MM.1S (cell line): Measurements from ENCODE around the gene EXOC6.

Source experiments
- DNase-seq: peaks from one replicate; pipeline ENCODE4 v3.0.0-alpha.2; 2015
- H2AFZ ChIP-seq: fragments of 300-600 bp; sonication (generic); 2 replicates; pipeline ENCODE4 v1.6.0; 2016; ENCODE audit warnings: antibody characterized with exemption, low read length
- H3F3A ChIP-seq: fragments of 300-600 bp; sonication (generic); 2 replicates; pipeline ENCODE4 v1.6.1; 2016; ENCODE audit warnings: mild to moderate bottlenecking, antibody characterized with exemption, low read length, moderate library complexity, mixed read lengths; ENCODE audit not compliant: insufficient read depth
- H3K27ac ChIP-seq: fragments of 300-600 bp; sonication (generic); 2 replicates; pipeline ENCODE4 v1.5.1; 2016; ENCODE audit warnings: mild to moderate bottlenecking, low read length
- H3K27me3 ChIP-seq: fragments of 300-600 bp; sonication (generic); replicated peaks from 2 replicates; pipeline ENCODE4 v1.6.0; 2016; ENCODE audit warnings: low read length; ENCODE audit not compliant: insufficient read depth
- H3K36me3 ChIP-seq: fragments of 300-600 bp; sonication (generic); replicated peaks from 2 replicates; pipeline ENCODE4 v1.6.1; 2016; ENCODE audit warnings: mild to moderate bottlenecking, low read length, mixed read lengths; ENCODE audit not compliant: insufficient read depth
- H3K4me1 ChIP-seq: fragments of 300-600 bp; sonication (generic); 2 replicates; pipeline ENCODE4 v1.6.1; 2016; ENCODE audit warnings: low read length, mixed read lengths
- H3K4me2 ChIP-seq: fragments of 300-600 bp; sonication (generic); 2 replicates; pipeline ENCODE4 v1.6.0; 2016; ENCODE audit warnings: low read depth, low read length
- H3K4me3 ChIP-seq: fragments of 300-600 bp; sonication (generic); 2 replicates; pipeline ENCODE4 v1.5.1; 2016; ENCODE audit warnings: low read length, mixed read lengths
- H3K79me2 ChIP-seq: fragments of 300-600 bp; sonication (generic); 2 replicates; pipeline ENCODE4 v1.6.1; 2016; ENCODE audit warnings: mixed run types, low read length, mixed read lengths
- H3K9ac ChIP-seq: fragments of 300-600 bp; sonication (generic); 2 replicates; pipeline ENCODE4 v1.6.1; 2016; ENCODE audit warnings: low read length, mixed read lengths
- H3K9me2 ChIP-seq: fragments of 300-600 bp; sonication (generic); replicated peaks from 2 replicates; pipeline ENCODE4 v1.6.1; 2016; ENCODE audit warnings: mild to moderate bottlenecking, low read length, mixed read lengths; ENCODE audit not compliant: insufficient read depth
- H3K9me3 ChIP-seq: fragments of 300-600 bp; sonication (generic); replicated peaks from 2 replicates; pipeline ENCODE4 v1.6.1; 2016; ENCODE audit warnings: mild to moderate bottlenecking, low read length, mixed read lengths; ENCODE audit not compliant: insufficient read depth
- H4K20me1 ChIP-seq: fragments of 300-600 bp; sonication (generic); 2 replicates; pipeline ENCODE4 v1.6.1; 2016; ENCODE audit warnings: mild to moderate bottlenecking, low read length, moderate library complexity, mixed read lengths; ENCODE audit not compliant: insufficient read depth
- EZH2 ChIP-seq: fragments of 300-600 bp; sonication (generic); optimal IDR thresholded peaks from 2 replicates; pipeline ENCODE3; 2017; ENCODE audit warnings: low read depth, mild to moderate bottlenecking, antibody characterized with exemption, low read length, mixed read lengths
- EZH2phosphoT487 ChIP-seq: fragments of 300-600 bp; sonication (generic); IDR thresholded peaks from 2 replicates; pipeline ENCODE4 v1.6.1; 2018; ENCODE audit warnings: antibody characterized with exemption, low read length
- TF ChIP-seq, protein P1 (sequence below): fragments of 300-600 bp; sonication (generic); IDR thresholded peaks from 2 replicates; pipeline ENCODE4 v1.5.1; 2016; ENCODE audit warnings: antibody characterized with exemption, low read length, mixed read lengths

The EXOC6 gene

DNA sequence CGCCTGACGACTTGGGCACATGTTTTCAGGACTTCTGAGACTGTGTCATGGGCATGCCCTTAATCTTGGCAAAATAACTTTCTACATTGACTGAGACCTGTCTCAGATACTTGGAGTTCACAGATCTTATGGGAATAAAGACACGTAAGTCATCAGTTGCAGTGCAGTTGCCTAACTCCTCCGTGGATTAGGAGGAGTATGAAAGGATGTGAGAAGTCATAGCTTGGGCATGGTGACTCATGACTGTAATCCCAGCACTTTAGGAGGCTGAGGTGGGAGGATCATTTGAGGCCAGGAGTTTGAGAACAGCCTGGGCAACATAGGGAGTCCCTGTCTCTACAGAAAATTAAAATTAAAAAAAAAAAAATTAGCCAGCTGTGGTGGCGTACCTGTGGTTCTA is 49.6 kb downstream of the EXOC6 start:
- H3K9ac ChIP-seq, result no peak overlapping the region
- H3K36me3 ChIP-seq, result no peaks in the 10 kb centered on the region
- no peak overlapping the region for H3K4me3 ChIP-seq
- no peak overlapping the region for H2AFZ ChIP-seq
- H3F3A ChIP-seq, result no peaks in the 10 kb centered on the region
- TF ChIP-seq EZH2 (no peak), EZH2phosphoT487 (no peak)
- TF ChIP-seq, protein P1, sequence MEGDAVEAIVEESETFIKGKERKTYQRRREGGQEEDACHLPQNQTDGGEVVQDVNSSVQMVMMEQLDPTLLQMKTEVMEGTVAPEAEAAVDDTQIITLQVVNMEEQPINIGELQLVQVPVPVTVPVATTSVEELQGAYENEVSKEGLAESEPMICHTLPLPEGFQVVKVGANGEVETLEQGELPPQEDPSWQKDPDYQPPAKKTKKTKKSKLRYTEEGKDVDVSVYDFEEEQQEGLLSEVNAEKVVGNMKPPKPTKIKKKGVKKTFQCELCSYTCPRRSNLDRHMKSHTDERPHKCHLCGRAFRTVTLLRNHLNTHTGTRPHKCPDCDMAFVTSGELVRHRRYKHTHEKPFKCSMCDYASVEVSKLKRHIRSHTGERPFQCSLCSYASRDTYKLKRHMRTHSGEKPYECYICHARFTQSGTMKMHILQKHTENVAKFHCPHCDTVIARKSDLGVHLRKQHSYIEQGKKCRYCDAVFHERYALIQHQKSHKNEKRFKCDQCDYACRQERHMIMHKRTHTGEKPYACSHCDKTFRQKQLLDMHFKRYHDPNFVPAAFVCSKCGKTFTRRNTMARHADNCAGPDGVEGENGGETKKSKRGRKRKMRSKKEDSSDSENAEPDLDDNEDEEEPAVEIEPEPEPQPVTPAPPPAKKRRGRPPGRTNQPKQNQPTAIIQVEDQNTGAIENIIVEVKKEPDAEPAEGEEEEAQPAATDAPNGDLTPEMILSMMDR, result no peak
- no peak for DNase-seq
- H3K27me3 ChIP-seq, result no peaks in the 10 kb centered on the region
- no peaks in the 10 kb centered on the region for H4K20me1 ChIP-seq
- no peaks in the 10 kb centered on the region for H3K79me2 ChIP-seq
- no peaks in the 10 kb centered on the region for H3K9me2 ChIP-seq
- no peak overlapping the region for H3K27ac ChIP-seq
- no peaks in the 10 kb centered on the region for H3K9me3 ChIP-seq
- H3K4me1 ChIP-seq, result peaks cover 12% of the 10 kb centered on the region; the same call in 1 of the 2 replicates
- no peak overlapping the region for H3K4me2 ChIP-seq

DNA sequence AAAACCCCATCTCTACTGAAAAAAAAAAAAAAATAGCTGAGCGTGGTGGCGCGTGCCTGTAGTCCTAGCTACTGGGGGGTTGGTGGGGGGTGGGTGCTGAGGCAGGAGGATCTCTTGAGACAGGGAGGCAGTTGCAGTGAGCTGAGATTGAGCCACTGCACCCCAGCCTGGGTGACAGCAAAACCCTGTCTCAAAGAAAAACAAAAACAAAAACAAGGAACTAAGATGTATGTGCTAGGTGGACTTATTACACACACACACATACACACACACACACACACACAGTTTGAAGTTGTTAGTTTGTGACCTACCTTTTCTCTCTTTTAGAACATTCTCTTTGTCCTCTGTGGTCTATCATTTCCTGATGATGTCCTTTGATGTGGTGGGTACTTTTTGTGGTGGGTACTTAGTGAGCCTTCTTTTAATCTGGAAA is 53.5 kb downstream of the EXOC6 start:
- H4K20me1 ChIP-seq, result no peaks in the 10 kb centered on the region
- no peak overlapping the region for H3K9ac ChIP-seq
- H3K9me2 ChIP-seq, result no peaks in the 10 kb centered on the region
- H3F3A ChIP-seq, result no peaks in the 10 kb centered on the region
- H3K4me1 ChIP-seq, result peaks cover 12% of the 10 kb centered on the region; the same call in 1 of the 2 replicates
- no peaks in the 10 kb centered on the region for H3K79me2 ChIP-seq
- H3K9me3 ChIP-seq, result no peaks in the 10 kb centered on the region
- H3K36me3 ChIP-seq, result no peaks in the 10 kb centered on the region
- TF ChIP-seq EZH2 (no peak), EZH2phosphoT487 (no peak)
- TF ChIP-seq, protein P1, result no peak
- H3K27me3 ChIP-seq, result no peaks in the 10 kb centered on the region
- no peak overlapping the region for H3K4me3 ChIP-seq
- no peak overlapping the region for H3K27ac ChIP-seq
- peak; percentile 88 for DNase-seq
- H2AFZ ChIP-seq, result no peak overlapping the region
- H3K4me2 ChIP-seq, result peak overlapping the region; percentile 15; the same call in 1 of the 2 replicates

DNA sequence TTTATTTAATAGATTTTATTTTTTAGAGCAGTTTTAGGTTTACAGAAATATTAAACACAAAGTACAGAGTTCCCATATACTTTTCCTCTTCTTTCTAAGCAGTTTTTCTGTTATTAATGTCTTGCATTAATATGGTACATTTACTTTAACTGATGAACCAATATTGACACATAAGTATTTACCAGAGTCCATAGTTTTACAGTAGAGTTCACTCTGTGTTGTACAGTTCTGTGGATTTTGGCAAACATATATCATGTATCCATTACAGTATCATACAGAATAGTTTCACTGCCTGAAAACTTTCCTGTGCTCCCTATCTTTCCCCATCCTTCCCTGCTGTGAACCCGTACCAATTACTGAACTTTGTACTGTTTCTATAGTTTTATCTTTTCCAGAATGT is 55.3 kb downstream of the EXOC6 start:
- no peaks in the 10 kb centered on the region for H3K9me3 ChIP-seq
- no peak for DNase-seq
- H3K9ac ChIP-seq, result no peak overlapping the region
- no peaks in the 10 kb centered on the region for H3K36me3 ChIP-seq
- H3F3A ChIP-seq, result no peaks in the 10 kb centered on the region
- H3K9me2 ChIP-seq, result no peaks in the 10 kb centered on the region
- H3K27me3 ChIP-seq, result no peaks in the 10 kb centered on the region
- TF ChIP-seq EZH2, result no peak
- TF ChIP-seq, protein P1, result no peak
- no peaks in the 10 kb centered on the region for H4K20me1 ChIP-seq
- H2AFZ ChIP-seq, result no peak overlapping the region
- no peak overlapping the region for H3K4me2 ChIP-seq
- H3K4me1 ChIP-seq, result peaks cover 12% of the 10 kb centered on the region; the same call in 1 of the 2 replicates
- H3K27ac ChIP-seq, result no peak overlapping the region
- no peak overlapping the region for H3K4me3 ChIP-seq
- no peaks in the 10 kb centered on the region for H3K79me2 ChIP-seq
